ENCODE results near the gene HMX3. TPM values are rescaled to one million over a fixed set of nuclear protein-coding genes. Genes with fewer than 3 reads are reported as not detected.

HMX3 gene
- total RNA-seq, 2 donors from 2014 or later = not detected

DNA sequence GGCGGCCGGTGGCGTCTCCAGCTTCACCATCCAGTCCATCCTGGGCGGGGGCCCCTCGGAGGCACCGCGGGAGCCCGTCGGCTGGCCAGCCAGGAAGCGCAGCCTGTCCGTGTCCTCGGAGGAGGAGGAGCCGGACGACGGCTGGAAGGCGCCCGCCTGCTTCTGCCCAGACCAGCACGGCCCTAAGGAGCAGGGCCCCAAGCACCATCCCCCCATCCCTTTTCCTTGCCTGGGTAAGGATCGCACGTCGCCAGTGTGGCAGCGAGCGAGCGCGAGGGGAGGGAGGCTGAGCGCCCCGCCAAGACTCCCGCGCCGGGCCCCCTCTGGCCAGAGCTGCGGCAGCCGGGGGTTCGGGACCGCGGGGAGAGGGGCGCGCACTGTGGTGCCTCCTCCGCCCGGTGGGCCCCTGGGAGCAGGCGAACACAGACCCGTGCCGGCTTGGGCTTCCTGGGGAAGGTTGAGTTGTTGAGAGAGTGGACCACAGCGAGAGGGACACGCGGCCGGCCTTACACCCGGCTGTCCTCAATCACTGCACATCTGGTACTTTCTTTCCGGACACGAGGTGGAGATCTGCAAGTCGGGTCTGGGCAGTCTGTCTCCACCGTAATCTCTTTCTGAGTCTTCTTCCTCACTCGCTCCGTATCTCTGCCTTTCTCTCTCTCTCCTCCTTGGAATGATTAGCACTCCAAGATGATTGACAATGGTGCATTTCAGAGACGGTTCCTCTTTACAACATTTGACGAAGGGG lies 12.8 kb downstream of the HMX3 start:
- peaks cover 24% of the 10 kb centered on the region for H3K4me1 Mint-ChIP-seq
- Histone ChIP-seq H3K4me1 (ENCODE audit: control insufficient read depth, insufficient read depth, low read length) (peaks cover 3% of the 10 kb centered on the region), H3K27ac (ENCODE audit: low read depth, low read length) (no peak overlapping the region)

DNA sequence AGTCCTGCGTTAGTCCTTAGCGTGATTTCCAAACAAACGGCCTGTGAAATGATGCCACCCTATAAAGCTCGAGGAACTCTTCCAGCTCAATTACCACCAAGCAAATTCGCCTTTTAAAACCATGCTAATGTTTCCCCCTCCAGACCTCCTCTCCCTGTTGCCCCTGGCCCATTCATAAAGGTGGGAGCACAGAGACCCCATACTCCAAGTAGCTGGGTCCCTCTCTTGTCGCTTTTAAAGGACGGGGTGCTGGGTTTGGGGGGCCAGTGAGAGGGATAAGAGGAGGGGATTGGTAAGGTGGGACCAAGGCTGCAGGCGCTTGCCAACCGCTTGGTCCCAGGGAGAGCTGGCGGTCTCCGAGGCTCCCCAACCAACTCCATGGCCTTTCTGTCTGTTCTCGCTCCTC lies 13.4 kb downstream of the HMX3 start:
- H3K9ac ChIP-seq (ENCODE audit: extremely low read depth, low read length, poor library complexity, severe bottlenecking) = no peak overlapping the region
- H3K27ac ChIP-seq (ENCODE audit: low read depth, low read length) = no peak overlapping the region
- peaks cover 3% of the 10 kb centered on the region for H3K4me1 ChIP-seq (ENCODE audit: control insufficient read depth, insufficient read depth, low read length)
- peak overlapping the region; percentile 73 for H3K4me3 ChIP-seq (ENCODE audit: low read length)
- Mint-ChIP-seq H3K27ac (no peak overlapping the region), H3K4me3 (peak overlapping the region; percentile 59), H3K9me3 (no peaks in the 10 kb centered on the region), H3K27me3 (ENCODE audit: insufficient read depth) (peaks cover 94% of the 10 kb centered on the region), H3K36me3 (ENCODE audit: low read depth) (no peaks in the 10 kb centered on the region), H3K4me1 (peaks cover 24% of the 10 kb centered on the region)
- peaks cover 95% of the 10 kb centered on the region for H3K27me3 ChIP-seq (ENCODE audit: control insufficient read depth, insufficient read depth, low read length, poor library complexity, severe bottlenecking)
- H3K36me3 ChIP-seq (ENCODE audit: control insufficient read depth, insufficient read depth, low read length) = no peaks in the 10 kb centered on the region
- no peaks in the 10 kb centered on the region for H3K9me3 ChIP-seq (ENCODE audit: control insufficient read depth, low read length)
- TF ChIP-seq, protein P1, sequence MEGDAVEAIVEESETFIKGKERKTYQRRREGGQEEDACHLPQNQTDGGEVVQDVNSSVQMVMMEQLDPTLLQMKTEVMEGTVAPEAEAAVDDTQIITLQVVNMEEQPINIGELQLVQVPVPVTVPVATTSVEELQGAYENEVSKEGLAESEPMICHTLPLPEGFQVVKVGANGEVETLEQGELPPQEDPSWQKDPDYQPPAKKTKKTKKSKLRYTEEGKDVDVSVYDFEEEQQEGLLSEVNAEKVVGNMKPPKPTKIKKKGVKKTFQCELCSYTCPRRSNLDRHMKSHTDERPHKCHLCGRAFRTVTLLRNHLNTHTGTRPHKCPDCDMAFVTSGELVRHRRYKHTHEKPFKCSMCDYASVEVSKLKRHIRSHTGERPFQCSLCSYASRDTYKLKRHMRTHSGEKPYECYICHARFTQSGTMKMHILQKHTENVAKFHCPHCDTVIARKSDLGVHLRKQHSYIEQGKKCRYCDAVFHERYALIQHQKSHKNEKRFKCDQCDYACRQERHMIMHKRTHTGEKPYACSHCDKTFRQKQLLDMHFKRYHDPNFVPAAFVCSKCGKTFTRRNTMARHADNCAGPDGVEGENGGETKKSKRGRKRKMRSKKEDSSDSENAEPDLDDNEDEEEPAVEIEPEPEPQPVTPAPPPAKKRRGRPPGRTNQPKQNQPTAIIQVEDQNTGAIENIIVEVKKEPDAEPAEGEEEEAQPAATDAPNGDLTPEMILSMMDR (conservative IDR thresholded peaks at IDR 0.05) = no peak
- WGBS, 2 experiments (ENCODE audit: insufficient coverage in 1 of 2, insufficient read length in 1 of 2) = 0 to 8% methylated on average over 5 to 12 of the region's 12 CpGs
- DNase-seq = peak; percentile 51

More for the DNA sequence above, 12.8 kb downstream of the HMX3 start:
- Mint-ChIP-seq H3K27ac (no peak overlapping the region), H3K4me3 (peak overlapping the region; percentile 59), H3K27me3 (ENCODE audit: insufficient read depth) (peaks cover 97% of the 10 kb centered on the region), H3K36me3 (ENCODE audit: low read depth) (no peaks in the 10 kb centered on the region), H3K9me3 (no peaks in the 10 kb centered on the region)
- TF ChIP-seq, protein P1 (conservative IDR thresholded peaks at IDR 0.05) = no peak
- 1% methylated on average over 28 to 55 of the region's 55 CpGs for WGBS, 2 experiments (ENCODE audit: insufficient coverage in 1 of 2, insufficient read length in 1 of 2)
- no peak overlapping the region for H3K9ac ChIP-seq (ENCODE audit: extremely low read depth, low read length, poor library complexity, severe bottlenecking)
- no peaks in the 10 kb centered on the region for H3K9me3 ChIP-seq (ENCODE audit: control insufficient read depth, low read length)
- no peaks in the 10 kb centered on the region for H3K36me3 ChIP-seq (ENCODE audit: control insufficient read depth, insufficient read depth, low read length)
- peaks cover 100% of the 10 kb centered on the region for H3K27me3 ChIP-seq (ENCODE audit: control insufficient read depth, insufficient read depth, low read length, poor library complexity, severe bottlenecking)
- DNase-seq = peak; percentile 85
- H3K4me3 ChIP-seq (ENCODE audit: low read length) = no peak overlapping the region

DNA sequence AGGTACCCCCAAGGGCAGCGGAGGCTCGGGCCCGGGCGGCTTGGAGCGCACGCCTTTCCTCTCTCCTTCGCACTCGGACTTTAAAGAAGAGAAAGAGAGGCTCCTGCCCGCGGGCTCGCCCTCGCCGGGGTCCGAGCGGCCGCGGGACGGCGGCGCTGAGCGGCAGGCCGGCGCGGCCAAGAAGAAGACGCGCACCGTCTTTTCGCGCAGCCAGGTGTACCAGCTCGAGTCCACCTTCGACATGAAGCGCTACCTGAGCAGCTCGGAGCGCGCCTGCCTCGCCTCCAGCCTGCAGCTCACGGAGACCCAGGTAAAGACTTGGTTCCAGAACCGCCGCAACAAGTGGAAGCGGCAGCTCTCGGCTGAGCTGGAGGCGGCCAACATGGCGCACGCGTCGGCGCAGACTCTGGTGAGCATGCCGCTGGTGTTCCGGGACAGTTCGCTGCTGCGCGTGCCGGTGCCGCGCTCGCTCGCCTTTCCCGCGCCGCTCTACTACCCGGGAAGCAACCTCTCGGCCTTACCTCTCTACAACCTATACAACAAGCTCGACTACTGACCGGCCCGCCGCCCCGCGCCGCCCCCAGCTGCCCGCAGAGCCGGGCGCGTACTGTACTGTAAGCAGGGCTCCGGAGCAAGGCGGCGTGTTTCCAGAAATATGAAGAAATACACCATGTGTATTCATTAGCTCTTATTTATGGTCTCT lies 13.9 kb downstream of the HMX3 start:
- H3K27ac ChIP-seq (ENCODE audit: low read depth, low read length) = no peak overlapping the region
- peaks cover 24% of the 10 kb centered on the region for H3K4me1 Mint-ChIP-seq

More for the DNA sequence above, 13.9 kb downstream of the HMX3 start:
- no peak overlapping the region for H3K27ac Mint-ChIP-seq
- Histone ChIP-seq H3K9ac (ENCODE audit: extremely low read depth, low read length, poor library complexity, severe bottlenecking) (no peak overlapping the region), H3K9me3 (ENCODE audit: control insufficient read depth, low read length) (no peaks in the 10 kb centered on the region), H3K27me3 (ENCODE audit: control insufficient read depth, insufficient read depth, low read length, poor library complexity, severe bottlenecking) (peaks cover 90% of the 10 kb centered on the region), H3K4me3 (ENCODE audit: low read length) (peak overlapping the region; percentile 73), H3K36me3 (ENCODE audit: control insufficient read depth, insufficient read depth, low read length) (no peaks in the 10 kb centered on the region), H3K4me1 (ENCODE audit: control insufficient read depth, insufficient read depth, low read length) (peaks cover 3% of the 10 kb centered on the region)
- no peaks in the 10 kb centered on the region for H3K9me3 Mint-ChIP-seq
- no peaks in the 10 kb centered on the region for H3K36me3 Mint-ChIP-seq (ENCODE audit: low read depth)
- peak; percentile 81 for DNase-seq
- H3K27me3 Mint-ChIP-seq (ENCODE audit: insufficient read depth) = peaks cover 89% of the 10 kb centered on the region
- TF ChIP-seq, protein P1 (conservative IDR thresholded peaks at IDR 0.05) = peak; percentile 14
- WGBS, 2 experiments (ENCODE audit: insufficient coverage in 1 of 2, insufficient read length in 1 of 2) = 1% methylated on average over 43 to 76 of the region's 76 CpGs
- peak overlapping the region; percentile 59 for H3K4me3 Mint-ChIP-seq

All from endodermal cell (in vitro differentiated cells).